PC-3 (cell line): ENCODE measurements around the gene FAM168B. TPM values are rescaled to one million over a fixed set of nuclear protein-coding genes. Genes with fewer than 3 reads are reported as not detected.

Source experiments
- ATAC-seq: fragments of 200-7000 bp; cut with Tn5 transposase; 2 replicates; pipeline ENCODE4 v1.9.1; 2020; ENCODE audit warnings: mild to moderate bottlenecking, moderate library complexity
- BruUV-seq: library from RNA; stranded (reverse); fragments of 400-500 nt; replicated peaks from 2 replicates; lab custom pipeline; 2021; lab: Mats Ljungman, UMichigan
- CTCF ChIA-PET: fragments of 300-600 bp; sonication (Branson Sonifier 250); formaldehyde crosslinking; loops from one replicate; lab custom pipeline; 2022; ENCODE audit warnings: antibody characterized with exemption; lab: Charles Lee
- POLR2A ChIA-PET: fragments of 300-600 bp; sonication (Branson Sonifier 250); formaldehyde crosslinking; loops from one replicate; lab custom pipeline; 2022; ENCODE audit warnings: antibody characterized with exemption; ENCODE audit not compliant: unreplicated experiment; lab: Charles Lee
- DNase-seq: peaks from one replicate; pipeline ENCODE4 v3.0.0-alpha.2; 2015
- H2AFZ ChIP-seq: fragments of 300-600 bp; sonication (generic); 2 replicates; pipeline ENCODE4 v1.6.0; 2016; ENCODE audit warnings: antibody characterized with exemption, low read length
- H3F3A ChIP-seq: fragments of 300-600 bp; sonication (generic); one replicate; pipeline ENCODE4 v1.6.0; 2017; ENCODE audit warnings: antibody characterized with exemption, low read length, control low read depth, mild to moderate bottlenecking; ENCODE audit not compliant: unreplicated experiment
- H3K27ac ChIP-seq: fragments of 300-600 bp; sonication (generic); 2 replicates; pipeline ENCODE4 v1.5.1; 2016; ENCODE audit warnings: mild to moderate bottlenecking, low read length
- H3K27me3 ChIP-seq: fragments of 300-600 bp; sonication (generic); 2 replicates; pipeline ENCODE4 v1.6.1; 2016; ENCODE audit warnings: low read length, mixed read lengths
- H3K36me3 ChIP-seq: fragments of 300-600 bp; sonication (generic); 2 replicates; pipeline ENCODE4 v1.6.1; 2016; ENCODE audit warnings: low read depth, mixed run types, low read length, mixed read lengths
- H3K4me1 ChIP-seq: fragments of 300-600 bp; sonication (generic); 2 replicates; pipeline ENCODE4 v1.5.1; 2016; ENCODE audit warnings: low read length; ENCODE audit not compliant: insufficient read depth
- H3K4me2 ChIP-seq: fragments of 300-600 bp; sonication (generic); 2 replicates; pipeline ENCODE4 v1.6.0; 2016; ENCODE audit warnings: low read length
- H3K4me3 ChIP-seq: fragments of 300-600 bp; sonication (generic); 2 replicates; pipeline ENCODE4 v1.5.1; 2016; ENCODE audit warnings: mild to moderate bottlenecking, low read length, mixed read lengths
- H3K79me2 ChIP-seq: fragments of 300-600 bp; sonication (generic); 2 replicates; pipeline ENCODE4 v1.6.1; 2017; ENCODE audit warnings: low read length, mixed read lengths
- H3K9ac ChIP-seq: fragments of 300-600 bp; sonication (generic); 2 replicates; pipeline ENCODE4 v1.6.0; 2016; ENCODE audit warnings: mild to moderate bottlenecking, low read length
- H3K9me2 ChIP-seq: fragments of 300-600 bp; sonication (generic); replicated peaks from 2 replicates; pipeline ENCODE4 v1.6.1; 2016; ENCODE audit warnings: mixed run types, low read length, mixed read lengths
- H3K9me3 ChIP-seq: fragments of 300-600 bp; sonication (generic); 2 replicates; pipeline ENCODE4 v1.6.1; 2016; ENCODE audit warnings: low read length, mixed read lengths
- H4K20me1 ChIP-seq: fragments of 300-600 bp; sonication (generic); 2 replicates; pipeline ENCODE4 v1.6.1; 2016; ENCODE audit warnings: low read length, mixed read lengths
- EZH2 ChIP-seq: fragments of 300-600 bp; sonication (generic); IDR thresholded peaks from one replicate; pipeline ENCODE4 v1.6.1; 2017; ENCODE audit warnings: antibody characterized with exemption, mild to moderate bottlenecking, low read length; ENCODE audit not compliant: unreplicated experiment
- EZH2phosphoT487 ChIP-seq: fragments of 300-600 bp; sonication (generic); IDR thresholded peaks from 2 replicates; pipeline ENCODE4 v1.6.1; 2018; ENCODE audit warnings: mild to moderate bottlenecking, antibody characterized with exemption, low read length, borderline replicate concordance
- intact Hi-C: fragments of 100-400 bp; cut with micrococcal nuclease; formaldehyde crosslinking; loops from 2 replicates; pipeline ENCODE4 v1.9.0; 2023
- total RNA-seq: library from RNA; depleted of rRNA; stranded (reverse); fragments of >200 nt; gene quantifications from 2 replicates; pipeline ENCODE4 v1.2.3, GENCODE V29; 2014
- TF ChIP-seq, protein P1 (sequence below): fragments of 300-600 bp; sonication (generic); conservative IDR thresholded peaks from 2 replicates; pipeline ENCODE4 v1.5.1; 2017; ENCODE audit warnings: antibody characterized with exemption, low read depth, mild to moderate bottlenecking, low read length

FAM168B gene
- total RNA-seq, 1 experiment from 2014 or later: 91.7 TPM

DNA sequence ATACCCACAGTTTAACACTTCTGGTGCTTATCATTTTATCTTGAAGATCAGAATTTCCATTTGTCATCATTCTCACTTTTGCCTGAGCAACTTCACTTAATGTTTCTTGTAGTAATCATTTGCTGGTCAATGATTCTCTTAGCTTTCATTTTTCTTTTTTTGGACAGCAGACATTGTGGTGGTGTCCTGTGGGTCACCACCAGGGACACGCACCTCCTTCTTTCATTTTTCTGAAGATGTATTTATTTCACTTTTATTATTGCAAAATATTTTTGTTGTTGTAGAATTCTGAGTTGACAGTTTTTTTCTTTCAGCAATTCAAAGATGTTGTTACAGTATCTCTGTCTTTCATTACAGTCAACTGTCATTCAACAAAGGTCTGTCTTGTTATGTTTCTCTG is 84.3 kb downstream of the FAM168B start:
- Histone ChIP-seq H2AFZ (no peak overlapping the region), H3K79me2 (no peaks in the 10 kb centered on the region), H3K4me3 (no peak overlapping the region), H3K36me3 (no peaks in the 10 kb centered on the region), H3K9me2 (no peaks in the 10 kb centered on the region), H3K27me3 (no peaks in the 10 kb centered on the region), H3K4me1 (no peaks in the 10 kb centered on the region), H3K9ac (no peak overlapping the region), H3F3A (no peaks in the 10 kb centered on the region), H3K27ac (no peak overlapping the region), H3K9me3 (no peaks in the 10 kb centered on the region), H4K20me1 (no peaks in the 10 kb centered on the region), H3K4me2 (no peak overlapping the region)
- intact Hi-C loops: no loop called here
- ChIA-PET POLR2A (no interaction called here), CTCF (no interaction called here)
- TF ChIP-seq EZH2 (no peak), EZH2phosphoT487 (no peak)
- DNase-seq (no peak), ATAC-seq (no peak)
- no TSS peak for BruUV-seq

DNA sequence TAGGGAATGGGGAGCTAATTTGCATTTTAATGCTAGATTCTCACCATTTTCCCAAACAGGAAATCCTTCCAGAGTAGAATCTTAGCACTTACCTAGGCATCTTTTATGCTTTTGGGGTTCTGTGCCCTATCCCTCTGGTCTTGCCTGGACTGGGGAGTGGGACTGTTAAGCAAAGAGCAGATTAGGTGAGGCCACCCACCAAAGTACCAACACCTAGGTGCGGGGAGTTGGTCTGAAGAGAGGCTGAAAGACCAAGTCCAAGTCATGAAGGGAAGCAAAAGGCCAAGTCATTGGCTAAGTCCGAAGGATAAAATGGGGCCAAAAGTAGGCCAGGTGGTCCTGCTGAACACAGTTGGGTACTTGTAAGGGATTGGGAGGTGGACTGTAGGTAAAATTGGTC is 86.7 kb downstream of the FAM168B start:
- Histone ChIP-seq H4K20me1 (no peaks in the 10 kb centered on the region), H3K9me3 (no peaks in the 10 kb centered on the region), H3K27ac (no peak overlapping the region), H3K4me2 (no peak overlapping the region), H3K4me1 (no peaks in the 10 kb centered on the region), H2AFZ (no peak overlapping the region), H3K9ac (no peak overlapping the region), H3K4me3 (no peak overlapping the region), H3K36me3 (no peaks in the 10 kb centered on the region), H3K79me2 (no peaks in the 10 kb centered on the region), H3K27me3 (no peaks in the 10 kb centered on the region), H3K9me2 (no peaks in the 10 kb centered on the region), H3F3A (no peaks in the 10 kb centered on the region)
- intact Hi-C loops: no loop called here
- no TSS peak for BruUV-seq
- DNase-seq (no peak), ATAC-seq (no peak)
- ChIA-PET POLR2A (no interaction called here), CTCF (no interaction called here)
- TF ChIP-seq, protein P1, sequence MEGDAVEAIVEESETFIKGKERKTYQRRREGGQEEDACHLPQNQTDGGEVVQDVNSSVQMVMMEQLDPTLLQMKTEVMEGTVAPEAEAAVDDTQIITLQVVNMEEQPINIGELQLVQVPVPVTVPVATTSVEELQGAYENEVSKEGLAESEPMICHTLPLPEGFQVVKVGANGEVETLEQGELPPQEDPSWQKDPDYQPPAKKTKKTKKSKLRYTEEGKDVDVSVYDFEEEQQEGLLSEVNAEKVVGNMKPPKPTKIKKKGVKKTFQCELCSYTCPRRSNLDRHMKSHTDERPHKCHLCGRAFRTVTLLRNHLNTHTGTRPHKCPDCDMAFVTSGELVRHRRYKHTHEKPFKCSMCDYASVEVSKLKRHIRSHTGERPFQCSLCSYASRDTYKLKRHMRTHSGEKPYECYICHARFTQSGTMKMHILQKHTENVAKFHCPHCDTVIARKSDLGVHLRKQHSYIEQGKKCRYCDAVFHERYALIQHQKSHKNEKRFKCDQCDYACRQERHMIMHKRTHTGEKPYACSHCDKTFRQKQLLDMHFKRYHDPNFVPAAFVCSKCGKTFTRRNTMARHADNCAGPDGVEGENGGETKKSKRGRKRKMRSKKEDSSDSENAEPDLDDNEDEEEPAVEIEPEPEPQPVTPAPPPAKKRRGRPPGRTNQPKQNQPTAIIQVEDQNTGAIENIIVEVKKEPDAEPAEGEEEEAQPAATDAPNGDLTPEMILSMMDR: no peak
- TF ChIP-seq EZH2phosphoT487 (no peak), EZH2 (no peak)

DNA sequence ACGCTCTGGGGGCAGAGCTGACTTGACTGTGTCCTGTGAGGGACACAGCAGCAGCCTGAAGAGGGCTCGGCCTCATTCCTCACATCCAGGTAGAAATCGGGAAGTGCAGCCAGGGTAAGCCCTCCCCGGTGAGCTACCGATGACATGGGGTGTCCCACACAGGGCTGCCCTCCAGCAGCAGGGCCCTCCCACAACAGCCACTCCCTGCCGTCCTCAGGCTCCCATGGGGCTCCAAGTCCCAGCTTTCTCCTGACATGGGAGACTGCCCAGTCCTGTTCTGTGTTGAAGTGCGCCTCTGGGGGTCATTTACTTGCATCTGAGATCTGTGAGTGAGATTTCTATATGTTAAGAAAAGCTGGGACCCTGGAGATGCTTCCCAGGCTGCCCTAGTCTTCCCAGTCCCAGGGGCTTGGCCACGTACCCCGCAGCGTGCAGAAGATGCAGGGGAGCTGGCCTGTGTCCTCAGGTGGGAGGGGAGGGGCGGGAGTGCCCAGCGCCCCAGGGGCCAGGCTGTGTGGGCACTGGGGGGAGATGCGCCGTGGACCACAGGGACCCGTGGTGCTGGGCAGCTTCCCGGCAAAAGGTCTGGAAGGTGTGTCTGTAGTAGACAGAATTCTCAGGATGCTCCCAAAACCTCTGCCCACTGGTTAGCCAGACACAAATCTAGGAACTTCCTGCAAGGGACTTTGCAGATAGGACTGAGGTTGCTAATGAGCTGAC is 87.9 kb downstream of the FAM168B start:
- no peaks in the 10 kb centered on the region for H4K20me1 ChIP-seq
- no TSS peak for BruUV-seq
- no peak overlapping the region for H2AFZ ChIP-seq
- ChIA-PET CTCF (no interaction called here), POLR2A (interaction anchor here (0.6 kb wide), 1 partner anchor 271 kb away, joined by 4 read pairs; no protein-coding TSS in a partner anchor)
- no peaks in the 10 kb centered on the region for H3K79me2 ChIP-seq
- H3K27me3 ChIP-seq: no peaks in the 10 kb centered on the region
- H3K9me3 ChIP-seq: no peaks in the 10 kb centered on the region
- no peaks in the 10 kb centered on the region for H3K36me3 ChIP-seq
- no peak overlapping the region for H3K4me3 ChIP-seq
- TF ChIP-seq EZH2: no peak
- no peak for TF ChIP-seq EZH2phosphoT487
- TF ChIP-seq, protein P1: no peak
- DNase-seq (no peak), ATAC-seq (no peak)
- no peak overlapping the region for H3K4me2 ChIP-seq
- no peak overlapping the region for H3K9ac ChIP-seq
- no peaks in the 10 kb centered on the region for H3K9me2 ChIP-seq
- H3F3A ChIP-seq: no peaks in the 10 kb centered on the region
- no peak overlapping the region for H3K27ac ChIP-seq
- H3K4me1 ChIP-seq: no peaks in the 10 kb centered on the region
- intact Hi-C loops: no loop called here
